Measurements from ENCODE around the gene CEP85. TPM values are rescaled to one million over a fixed set of nuclear protein-coding genes. Genes with fewer than 3 reads are reported as not detected.
"Not testable (repeated sequence)": the region's sequence is repeated elsewhere in the genome, so short reads cannot be mapped to it uniquely, and the experiment has no call there.

Gene CEP85
- total RNA-seq, 2 experiments from 2014 or later = 32.8 to 33.7 TPM

DNA sequence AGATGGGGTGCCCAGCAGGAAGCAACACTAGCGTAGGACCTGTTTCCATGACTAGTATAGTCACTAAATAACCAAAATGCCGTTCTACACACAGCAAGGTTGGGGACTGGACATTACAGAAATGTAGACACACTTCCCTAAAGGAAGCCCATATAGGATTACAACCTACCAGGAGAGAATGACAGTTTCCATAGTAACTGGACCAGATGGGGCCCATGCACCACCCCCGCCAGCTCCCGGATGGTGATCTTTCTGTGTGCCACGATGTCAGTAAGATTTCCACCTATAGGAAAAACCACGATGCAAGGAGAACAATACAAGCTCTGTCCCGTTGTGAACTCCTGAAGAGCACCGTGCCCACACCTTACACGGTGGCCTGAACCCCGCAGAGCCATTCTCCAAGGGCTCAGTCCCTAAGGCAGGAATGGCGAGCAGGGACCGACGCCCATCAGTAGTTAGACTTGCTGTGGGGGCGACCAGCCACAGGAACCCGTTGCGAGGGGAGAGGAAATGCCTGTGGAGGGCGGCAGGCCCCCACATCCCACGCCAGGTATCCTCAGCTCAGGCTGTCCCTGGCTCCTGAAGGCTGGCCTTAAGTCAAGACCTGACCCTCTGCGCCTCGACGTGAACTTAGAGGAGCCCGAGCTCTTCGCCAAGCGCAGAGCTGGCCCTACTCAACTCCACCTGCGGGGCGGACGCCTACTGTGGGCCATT is 13.6 kb upstream of the CEP85 start:
- H3K4me1 Mint-ChIP-seq (ENCODE audit: low read depth) = no peaks in the 10 kb centered on the region
- no peak for ATAC-seq
- peaks cover 8% of the 10 kb centered on the region for H3K27me3 Mint-ChIP-seq
- no peak overlapping the region for H3K4me3 Mint-ChIP-seq
- ChIA-PET CTCF (interaction anchor here (0.9 to 2.4 kb wide), 3 partner anchors 14 to 197 kb away, joined by 3 to 15 read pairs (median 3); partner anchors contain the start of genes CEP85 and ZNF593), POLR2A (no interaction called here)
- no peak overlapping the region for H3K27ac Mint-ChIP-seq
- TF ChIP-seq, protein P1, sequence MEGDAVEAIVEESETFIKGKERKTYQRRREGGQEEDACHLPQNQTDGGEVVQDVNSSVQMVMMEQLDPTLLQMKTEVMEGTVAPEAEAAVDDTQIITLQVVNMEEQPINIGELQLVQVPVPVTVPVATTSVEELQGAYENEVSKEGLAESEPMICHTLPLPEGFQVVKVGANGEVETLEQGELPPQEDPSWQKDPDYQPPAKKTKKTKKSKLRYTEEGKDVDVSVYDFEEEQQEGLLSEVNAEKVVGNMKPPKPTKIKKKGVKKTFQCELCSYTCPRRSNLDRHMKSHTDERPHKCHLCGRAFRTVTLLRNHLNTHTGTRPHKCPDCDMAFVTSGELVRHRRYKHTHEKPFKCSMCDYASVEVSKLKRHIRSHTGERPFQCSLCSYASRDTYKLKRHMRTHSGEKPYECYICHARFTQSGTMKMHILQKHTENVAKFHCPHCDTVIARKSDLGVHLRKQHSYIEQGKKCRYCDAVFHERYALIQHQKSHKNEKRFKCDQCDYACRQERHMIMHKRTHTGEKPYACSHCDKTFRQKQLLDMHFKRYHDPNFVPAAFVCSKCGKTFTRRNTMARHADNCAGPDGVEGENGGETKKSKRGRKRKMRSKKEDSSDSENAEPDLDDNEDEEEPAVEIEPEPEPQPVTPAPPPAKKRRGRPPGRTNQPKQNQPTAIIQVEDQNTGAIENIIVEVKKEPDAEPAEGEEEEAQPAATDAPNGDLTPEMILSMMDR (IDR thresholded peaks at IDR 0.05) = no peak
- DNase-seq = no peak
- no peaks in the 10 kb centered on the region for H3K36me3 Mint-ChIP-seq (ENCODE audit: low read depth)
- intact Hi-C loops (cut with micrococcal nuclease) = no loop called here
- no peaks in the 10 kb centered on the region for H3K9me3 Mint-ChIP-seq

DNA sequence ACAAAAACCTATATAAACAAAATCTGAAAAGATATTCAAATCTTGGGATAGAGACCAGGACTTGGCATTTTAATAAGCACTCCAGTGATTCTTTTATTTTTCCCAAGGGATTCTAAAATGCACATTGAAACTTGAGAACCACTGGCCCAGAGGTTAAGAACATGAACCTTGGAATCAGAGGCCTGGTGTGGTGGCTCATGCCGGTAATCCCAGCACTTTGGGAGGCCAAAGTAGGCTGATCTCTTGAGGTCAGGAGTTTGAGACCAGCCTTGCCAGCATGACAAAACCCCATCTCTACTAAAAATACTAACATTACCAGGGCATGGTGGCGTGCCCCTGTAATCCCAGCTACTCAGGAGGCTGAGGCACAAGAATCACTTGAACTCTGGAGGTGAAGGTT is 12.9 kb upstream of the CEP85 start:
- no peaks in the 10 kb centered on the region for H3K9me3 Mint-ChIP-seq
- H3K36me3 Mint-ChIP-seq (ENCODE audit: low read depth) = no peaks in the 10 kb centered on the region
- peaks cover 14% of the 10 kb centered on the region for H3K27me3 Mint-ChIP-seq
- POLR2A ChIA-PET = interaction anchor here (0.6 to 1.0 kb wide), 2 partner anchors 18 to 95 kb away, joined by 3 to 6 read pairs; no protein-coding TSS in a partner anchor
- DNase-seq (no peak), ATAC-seq (no peak)
- H3K27ac Mint-ChIP-seq = no peak overlapping the region
- CTCF ChIA-PET = interaction anchor here (0.9 to 2.4 kb wide), 3 partner anchors 13 to 196 kb away, joined by 3 to 15 read pairs (median 3); partner anchors contain the start of genes CEP85 and ZNF593
- no peak overlapping the region for H3K4me3 Mint-ChIP-seq
- intact Hi-C loops (cut with micrococcal nuclease) = no loop called here
- peaks cover 5% of the 10 kb centered on the region for H3K4me1 Mint-ChIP-seq (ENCODE audit: low read depth)
- TF ChIP-seq, protein P1 (IDR thresholded peaks at IDR 0.05) = no peak

DNA sequence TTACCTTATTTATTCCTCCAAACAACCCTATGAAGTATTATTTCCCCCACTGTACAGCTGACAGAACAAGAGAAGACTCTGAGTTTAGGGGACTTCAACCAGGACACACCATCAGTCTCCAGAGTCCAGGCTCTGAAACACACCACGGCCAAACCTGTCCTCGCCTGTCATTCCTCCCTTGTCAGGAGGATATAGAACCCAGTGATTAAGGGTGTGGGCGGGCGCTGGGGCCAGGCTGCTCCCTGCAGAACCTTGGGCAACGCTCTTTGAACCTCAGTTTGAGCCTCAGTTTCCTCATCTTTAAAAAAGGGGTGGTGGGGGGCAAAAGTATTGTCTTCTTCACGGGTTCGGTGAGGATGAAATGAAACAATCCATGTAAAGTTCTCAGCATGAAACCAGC is 9.4 kb upstream of the CEP85 start:
- no peaks in the 10 kb centered on the region for H3K9me3 Mint-ChIP-seq

DNA sequence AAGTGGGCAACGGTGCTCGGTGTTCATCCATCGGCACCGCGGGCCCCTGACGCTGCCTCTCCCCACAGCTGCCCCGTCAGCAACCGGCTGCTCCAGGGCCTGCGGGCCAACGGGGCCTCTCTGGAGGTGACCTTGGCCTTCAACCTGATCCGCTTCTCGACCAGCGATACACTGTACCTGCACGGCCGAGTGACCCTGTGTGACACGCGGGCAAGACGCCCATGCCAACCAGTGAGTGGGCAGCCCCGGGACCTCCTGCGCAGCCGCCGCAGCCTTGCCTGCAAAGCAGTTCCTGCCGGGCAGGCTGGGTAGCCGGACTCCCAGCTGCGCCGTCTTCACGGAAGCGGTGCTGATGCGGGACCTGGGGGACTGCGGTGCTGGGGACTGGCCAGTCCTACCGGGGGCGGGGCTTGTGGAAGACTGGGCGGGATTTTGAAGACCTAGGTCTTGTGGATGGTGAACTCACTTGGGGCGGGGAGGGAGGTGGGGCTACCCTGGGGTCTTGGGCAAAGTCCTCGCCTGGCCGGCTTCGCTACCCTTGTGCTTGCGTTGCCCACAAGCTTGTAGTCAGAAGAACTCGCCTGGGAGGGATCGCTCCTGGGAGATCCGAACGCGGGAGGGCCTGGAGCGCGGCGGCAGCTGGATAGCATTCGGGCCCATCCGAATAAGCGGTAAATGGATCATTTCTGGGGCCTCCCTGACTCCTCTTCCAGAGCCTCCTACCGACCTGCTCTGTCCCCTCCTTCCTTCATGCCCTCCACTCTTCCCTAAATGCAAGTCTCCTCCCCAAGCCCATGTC is 8.8 kb upstream of the CEP85 start:
- CTCF ChIA-PET = interaction anchor here (1.6 to 2.7 kb wide), 2 partner anchors 9 to 55 kb away, joined by 7 to 10 read pairs; partner anchors contain the start of genes CEP85 and ZNF593
- Mint-ChIP-seq H3K27me3 (peaks cover 21% of the 10 kb centered on the region), H3K9me3 (no peaks in the 10 kb centered on the region), H3K4me3 (peak overlapping the region; percentile 59), H3K36me3 (ENCODE audit: low read depth) (no peaks in the 10 kb centered on the region), H3K27ac (no peak overlapping the region), H3K4me1 (ENCODE audit: low read depth) (peaks cover 5% of the 10 kb centered on the region)
- ATAC-seq (peak; percentile 89), DNase-seq (peak; percentile 68)
- TF ChIP-seq, protein P1 (IDR thresholded peaks at IDR 0.05) = no peak
- intact Hi-C loops (cut with micrococcal nuclease) = no loop called here
- POLR2A ChIA-PET = interaction anchor here (1.7 kb wide), 1 partner anchor 9 kb away, joined by 5 read pairs; the partner anchor contains the start of gene CEP85

More for the DNA sequence above, 9.4 kb upstream of the CEP85 start:
- ChIA-PET POLR2A (interaction anchor here (1.7 kb wide), 1 partner anchor 10 kb away, joined by 5 read pairs; the partner anchor contains the start of gene CEP85), CTCF (interaction anchor here (1.6 kb wide), 1 partner anchor 9 kb away, joined by 7 read pairs; the partner anchor contains the start of gene CEP85)
- intact Hi-C loops (cut with micrococcal nuclease) = no loop called here
- ATAC-seq (no peak), DNase-seq (no peak)
- TF ChIP-seq, protein P1 (IDR thresholded peaks at IDR 0.05) = no peak
- Mint-ChIP-seq H3K4me3 (peak overlapping the region; percentile 59), H3K27me3 (peaks cover 21% of the 10 kb centered on the region), H3K27ac (no peak overlapping the region), H3K4me1 (ENCODE audit: low read depth) (peaks cover 5% of the 10 kb centered on the region), H3K36me3 (ENCODE audit: low read depth) (no peaks in the 10 kb centered on the region)

DNA sequence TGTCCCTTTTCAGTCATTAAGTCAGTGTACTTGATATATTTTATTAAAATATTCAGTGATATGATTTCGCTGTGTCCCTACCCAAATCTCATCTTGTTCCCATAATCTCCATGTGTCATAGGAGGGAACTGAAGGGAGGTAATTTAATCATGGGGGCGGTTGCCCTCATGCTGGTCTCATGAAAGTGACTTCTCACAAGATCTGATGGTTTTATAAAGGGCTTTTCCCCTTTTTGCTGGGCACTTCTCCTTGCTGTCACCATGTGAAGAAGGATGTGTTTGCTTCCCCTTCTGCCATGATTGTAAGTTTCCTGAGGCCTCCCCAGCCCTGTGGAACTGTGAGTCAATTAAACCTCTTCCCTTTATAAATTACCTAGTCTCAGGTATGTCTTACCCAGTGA is 3.3 kb upstream of the CEP85 start:
- CTCF ChIA-PET = interaction anchor here (1.6 kb wide), 1 partner anchor 186 kb away, joined by 8 read pairs; no protein-coding TSS in a partner anchor
- not testable (repeated sequence) for ATAC-seq

More for the DNA sequence above, 3.3 kb upstream of the CEP85 start:
- H3K27me3 Mint-ChIP-seq; POLR2A ChIA-PET; DNase-seq; H3K9me3 Mint-ChIP-seq; H3K4me3 Mint-ChIP-seq; H3K36me3 Mint-ChIP-seq (ENCODE audit: low read depth); H3K27ac Mint-ChIP-seq; H3K4me1 Mint-ChIP-seq (ENCODE audit: low read depth): not testable (repeated sequence)
- intact Hi-C loops (cut with micrococcal nuclease) = loop anchor here (5.0 kb wide), 1 partner anchor 68 kb away; no protein-coding TSS in a partner anchor

All from activated CD8-positive, alpha-beta T cell treated with anti-CD3 and anti-CD28 coated beads for 36 hours (primary cell).